Hepatocyte (in vitro differentiated cells): ENCODE measurements around the gene THRSP. TPM values are rescaled to one million over a fixed set of nuclear protein-coding genes. Genes with fewer than 3 reads are reported as not detected.

Experiments used
- DNase-seq: peaks from one replicate; pipeline ENCODE4 v3.0.0-alpha.2; 2016; ENCODE audit warnings: low spot score
- H2AFZ ChIP-seq: fragments of 200-600 bp; sonication (generic); 2 replicates; pipeline ENCODE4 v1.6.0; 2016; ENCODE audit warnings: antibody characterized with exemption, mild to moderate bottlenecking
- H3K27ac ChIP-seq: fragments of 200-600 bp; sonication (generic); 2 replicates; pipeline ENCODE4 v1.5.1; 2016; ENCODE audit warnings: mild to moderate bottlenecking
- H3K27me3 ChIP-seq: fragments of 200-600 bp; sonication (generic); 2 replicates; pipeline ENCODE4 v1.6.1; 2016
- H3K36me3 ChIP-seq: fragments of 200-600 bp; sonication (generic); replicated peaks from 2 replicates; pipeline ENCODE4 v1.5.1; 2016; ENCODE audit warnings: low read depth; ENCODE audit not compliant: insufficient read depth
- H3K4me1 ChIP-seq: fragments of 200-600 bp; sonication (generic); 2 replicates; pipeline ENCODE4 v1.5.1; 2016; ENCODE audit warnings: mild to moderate bottlenecking, moderate library complexity; ENCODE audit not compliant: insufficient read depth
- H3K4me2 ChIP-seq: fragments of 200-600 bp; sonication (generic); 2 replicates; pipeline ENCODE4 v1.6.0; 2016
- H3K4me3 ChIP-seq: fragments of 200-600 bp; sonication (generic); 2 replicates; pipeline ENCODE4 v1.5.1; 2016; ENCODE audit warnings: mild to moderate bottlenecking
- H3K79me2 ChIP-seq: fragments of 200-600 bp; sonication (generic); 2 replicates; pipeline ENCODE4 v1.6.0; 2017; ENCODE audit warnings: mild to moderate bottlenecking
- H3K9me2 ChIP-seq: fragments of 200-600 bp; sonication (generic); replicated peaks from 2 replicates; pipeline ENCODE4 v1.6.0; 2017; ENCODE audit warnings: mild to moderate bottlenecking; ENCODE audit not compliant: insufficient read depth
- H3K9me3 ChIP-seq: fragments of 200-600 bp; sonication (generic); 2 replicates; pipeline ENCODE4 v1.5.1; 2016; ENCODE audit warnings: low read depth, mild to moderate bottlenecking
- H4K20me1 ChIP-seq: fragments of 200-600 bp; sonication (generic); 2 replicates; pipeline ENCODE4 v1.6.0; 2016; ENCODE audit warnings: mild to moderate bottlenecking; ENCODE audit not compliant: insufficient read depth, poor library complexity, severe bottlenecking
- EZH2 ChIP-seq: fragments of 200-600 bp; sonication (generic); IDR thresholded peaks from 2 replicates; pipeline ENCODE4 v1.6.1; 2016; ENCODE audit warnings: antibody characterized with exemption, mild to moderate bottlenecking, borderline replicate concordance
- EZH2phosphoT487 ChIP-seq: fragments of 200-600 bp; sonication (generic); IDR thresholded peaks from one replicate; pipeline ENCODE4 v1.6.1; 2018; ENCODE audit warnings: antibody characterized with exemption, mild to moderate bottlenecking, low read depth, moderate library complexity; ENCODE audit not compliant: unreplicated experiment, severe bottlenecking
- WGBS: methylation state at CpG from one replicate; pipeline ENCODE4 v1.1.6; 2016; ENCODE audit warnings: low lambda C conversion rate; ENCODE audit errors: missing lambda C conversion rate; 5-methylcytosine and 5-hydroxymethylcytosine counted together
- polyA plus RNA-seq: library from polyadenylated mRNA; unstranded; fragments of >200 nt; fragmentation: Nextera tagmentation; extraction: Ambion mirVana; gene quantifications from 2 replicates; pipeline ENCODE4 v1.2.1, GENCODE V29; 2016
- total RNA-seq: library from RNA; depleted of rRNA; stranded (reverse); fragments of >200 nt; gene quantifications from 2 replicates; pipeline ENCODE4 v1.2.3, GENCODE V29; 2014
- TF ChIP-seq, protein P1 (sequence below): fragments of 200-600 bp; sonication (generic); IDR thresholded peaks from 2 replicates; pipeline ENCODE4 v1.5.1; 2016; ENCODE audit warnings: antibody characterized with exemption, mild to moderate bottlenecking; ENCODE audit not compliant: poor library complexity

The THRSP gene
- total and polyA plus RNA-seq, 2 experiments from 2014 or later = 0.17 TPM

DNA sequence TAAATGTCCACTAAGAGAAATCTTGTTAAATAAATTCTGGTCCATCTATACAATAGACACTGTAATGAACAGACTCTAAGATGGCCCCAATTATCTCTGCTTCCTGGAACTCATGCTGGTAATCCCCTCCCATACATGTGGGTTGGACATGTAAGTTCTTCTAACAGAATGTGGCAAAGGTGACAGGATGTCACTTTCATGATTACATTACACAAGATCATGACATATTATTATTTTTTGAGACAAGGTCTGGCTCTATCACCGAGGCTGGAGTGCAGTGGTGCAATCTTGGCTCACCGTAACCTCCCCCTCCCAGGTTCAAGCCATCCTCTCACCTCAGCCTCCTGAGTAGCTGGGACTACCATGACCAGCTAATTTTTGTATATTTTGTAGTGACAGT, 30.6 kb downstream of the THRSP start:
- peaks cover 5% of the 10 kb centered on the region for H3K4me1 ChIP-seq
- TF ChIP-seq EZH2 (no peak), EZH2phosphoT487 (no peak)
- TF ChIP-seq, protein P1, sequence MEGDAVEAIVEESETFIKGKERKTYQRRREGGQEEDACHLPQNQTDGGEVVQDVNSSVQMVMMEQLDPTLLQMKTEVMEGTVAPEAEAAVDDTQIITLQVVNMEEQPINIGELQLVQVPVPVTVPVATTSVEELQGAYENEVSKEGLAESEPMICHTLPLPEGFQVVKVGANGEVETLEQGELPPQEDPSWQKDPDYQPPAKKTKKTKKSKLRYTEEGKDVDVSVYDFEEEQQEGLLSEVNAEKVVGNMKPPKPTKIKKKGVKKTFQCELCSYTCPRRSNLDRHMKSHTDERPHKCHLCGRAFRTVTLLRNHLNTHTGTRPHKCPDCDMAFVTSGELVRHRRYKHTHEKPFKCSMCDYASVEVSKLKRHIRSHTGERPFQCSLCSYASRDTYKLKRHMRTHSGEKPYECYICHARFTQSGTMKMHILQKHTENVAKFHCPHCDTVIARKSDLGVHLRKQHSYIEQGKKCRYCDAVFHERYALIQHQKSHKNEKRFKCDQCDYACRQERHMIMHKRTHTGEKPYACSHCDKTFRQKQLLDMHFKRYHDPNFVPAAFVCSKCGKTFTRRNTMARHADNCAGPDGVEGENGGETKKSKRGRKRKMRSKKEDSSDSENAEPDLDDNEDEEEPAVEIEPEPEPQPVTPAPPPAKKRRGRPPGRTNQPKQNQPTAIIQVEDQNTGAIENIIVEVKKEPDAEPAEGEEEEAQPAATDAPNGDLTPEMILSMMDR = no peak
- H3K9me2 ChIP-seq = no peaks in the 10 kb centered on the region
- no peak overlapping the region for H3K27ac ChIP-seq
- no peak overlapping the region for H3K4me2 ChIP-seq
- WGBS = 98% methylated on average over 2 of the region's 2 CpGs
- H3K4me3 ChIP-seq = no peak overlapping the region
- no peak overlapping the region for H2AFZ ChIP-seq
- H3K79me2 ChIP-seq = no peaks in the 10 kb centered on the region
- H3K36me3 ChIP-seq = no peaks in the 10 kb centered on the region
- DNase-seq = no peak
- H3K9me3 ChIP-seq = no peaks in the 10 kb centered on the region
- H3K27me3 ChIP-seq = no peaks in the 10 kb centered on the region
- H4K20me1 ChIP-seq = no peaks in the 10 kb centered on the region

DNA sequence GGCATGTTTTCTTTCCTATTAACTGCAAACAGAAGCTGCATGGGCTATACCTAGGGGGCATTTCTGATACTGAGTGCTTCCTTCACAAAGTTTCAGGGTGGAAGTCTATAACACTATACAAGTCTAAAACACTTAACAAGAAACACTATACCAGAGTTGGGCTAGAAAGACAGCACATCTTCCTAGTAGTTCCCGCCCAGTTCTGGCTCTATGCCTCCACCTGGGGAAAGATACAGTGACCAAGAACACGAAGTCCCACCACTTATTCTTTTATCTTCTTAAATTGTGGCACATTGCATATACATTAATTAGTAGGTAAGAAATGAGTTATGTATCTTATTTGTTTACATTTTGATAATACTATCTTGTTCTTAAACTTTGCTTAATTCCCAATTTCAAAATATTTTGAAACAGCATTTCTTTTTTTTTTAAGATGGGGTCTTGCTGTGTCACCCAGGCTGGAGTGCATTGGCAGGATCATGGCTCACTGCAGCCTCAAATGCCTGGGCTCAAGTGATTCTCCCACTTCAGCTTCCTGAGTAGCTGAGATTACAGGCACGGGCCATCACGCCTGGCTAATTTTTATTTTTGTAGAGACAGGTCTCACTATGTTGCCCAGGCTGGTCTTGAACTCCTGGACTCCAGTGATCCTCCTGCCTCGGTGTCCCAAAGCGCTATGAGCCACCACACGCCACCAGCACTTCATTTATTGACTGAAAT, 34.2 kb downstream of the THRSP start:
- Histone ChIP-seq H3K36me3 (no peaks in the 10 kb centered on the region), H2AFZ (no peak overlapping the region), H3K79me2 (no peaks in the 10 kb centered on the region), H3K27ac (no peak overlapping the region), H4K20me1 (no peaks in the 10 kb centered on the region), H3K27me3 (no peaks in the 10 kb centered on the region), H3K4me2 (no peak overlapping the region), H3K4me1 (no peaks in the 10 kb centered on the region), H3K9me2 (no peaks in the 10 kb centered on the region), H3K4me3 (no peak overlapping the region), H3K9me3 (no peaks in the 10 kb centered on the region)
- DNase-seq = no peak
- TF ChIP-seq EZH2 = no peak
- TF ChIP-seq, protein P1 = no peak
- no peak for TF ChIP-seq EZH2phosphoT487
- 96% methylated on average over 7 of the region's 7 CpGs for WGBS

DNA sequence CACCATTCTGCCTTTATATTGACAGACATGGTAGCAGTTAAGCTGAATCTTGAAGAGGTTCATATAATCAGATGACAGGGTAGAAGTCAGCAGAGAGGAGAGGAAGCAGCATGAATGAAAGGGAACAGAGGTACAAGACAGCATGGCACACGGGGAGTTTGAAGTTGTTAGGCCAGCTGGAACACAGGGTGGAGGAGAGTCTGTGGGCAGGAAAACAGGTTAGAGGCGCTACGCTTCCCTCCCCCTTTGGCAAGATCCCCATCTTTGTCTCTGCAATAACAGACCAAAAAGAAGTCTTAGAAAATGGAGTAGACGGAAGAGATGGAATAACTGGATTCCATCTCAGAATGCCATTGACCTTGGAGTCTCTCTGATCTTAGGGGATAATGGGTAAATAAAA, 36.0 kb downstream of the THRSP start:
- no peak overlapping the region for H3K4me3 ChIP-seq
- no peak for DNase-seq
- H3K36me3 ChIP-seq = no peaks in the 10 kb centered on the region
- no peaks in the 10 kb centered on the region for H3K27me3 ChIP-seq
- WGBS = 97% methylated on average over 4 of the region's 4 CpGs
- no peaks in the 10 kb centered on the region for H3K9me3 ChIP-seq
- no peaks in the 10 kb centered on the region for H3K9me2 ChIP-seq
- TF ChIP-seq EZH2 (no peak), EZH2phosphoT487 (no peak)
- TF ChIP-seq, protein P1 = no peak
- H4K20me1 ChIP-seq = no peaks in the 10 kb centered on the region
- H2AFZ ChIP-seq = no peak overlapping the region
- H3K4me2 ChIP-seq = no peak overlapping the region
- no peaks in the 10 kb centered on the region for H3K4me1 ChIP-seq
- H3K27ac ChIP-seq = no peak overlapping the region
- no peaks in the 10 kb centered on the region for H3K79me2 ChIP-seq
